Measurements from ENCODE around the gene CHRDL1.

Gene CHRDL1

DNA sequence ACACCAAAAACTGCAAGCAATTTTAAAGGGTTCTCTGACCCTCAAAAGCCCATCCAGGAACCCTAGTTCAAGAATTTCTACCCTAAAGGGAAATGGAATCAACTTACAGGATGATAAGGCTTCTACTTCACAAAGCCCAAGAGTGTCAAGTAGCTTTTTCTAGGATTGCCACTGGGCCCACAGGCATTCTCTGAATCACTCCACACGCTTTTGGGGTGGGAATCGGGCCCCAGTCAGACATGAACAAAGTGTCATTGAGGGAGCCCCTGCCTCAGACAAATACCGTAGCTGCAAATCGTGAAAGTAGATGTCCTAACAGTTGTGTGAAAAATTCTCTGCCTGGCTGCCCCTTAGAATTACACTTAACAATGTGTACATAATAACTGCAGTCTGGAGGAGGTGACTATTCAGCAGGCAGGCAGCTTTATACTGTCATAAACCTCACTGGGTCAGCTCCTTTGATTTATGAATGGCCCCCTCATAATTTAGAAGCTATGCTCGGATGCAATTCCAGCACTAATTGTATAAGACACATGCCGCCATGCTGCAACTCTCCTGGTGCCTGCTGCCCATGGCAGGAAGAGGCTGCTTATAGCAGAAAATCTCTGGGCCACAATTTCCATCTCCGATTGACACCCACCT lies 36.7 kb downstream of the CHRDL1 start:
- no peak for DNase-seq (ENCODE audit: low spot score in 2 of 2)

DNA sequence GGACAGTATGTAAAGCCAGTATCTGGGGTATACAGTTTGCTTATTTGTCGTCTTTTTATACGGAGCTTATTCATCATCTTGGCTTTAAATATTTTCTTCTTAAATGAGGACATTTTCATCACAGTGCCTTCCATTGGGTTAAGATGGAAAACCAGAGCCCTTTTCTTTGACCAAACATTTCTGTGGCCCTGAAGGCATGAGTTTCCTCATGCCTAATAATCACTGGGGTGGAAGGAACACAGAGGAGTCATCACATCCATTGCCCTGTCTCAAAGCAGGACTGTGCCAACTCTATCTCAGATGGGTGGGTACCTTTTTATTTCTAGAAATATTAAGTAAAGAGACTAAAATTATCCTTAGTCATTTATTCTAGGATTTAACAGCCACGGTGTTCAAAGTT lies 40.0 kb downstream of the CHRDL1 start:
- DNase-seq (ENCODE audit: low spot score in 2 of 2) (no peak), ATAC-seq (ENCODE audit: low read depth) (no peak)
- no peak overlapping the region for H3K4me3 Mint-ChIP-seq
- H3K27me3 Mint-ChIP-seq, result no peaks in the 10 kb centered on the region
- peaks cover 6% of the 10 kb centered on the region for H3K9me3 Mint-ChIP-seq
- no peaks in the 10 kb centered on the region for H3K4me1 Mint-ChIP-seq
- no peaks in the 10 kb centered on the region for H3K36me3 Mint-ChIP-seq
- no peak overlapping the region for H3K27ac Mint-ChIP-seq

More for the DNA sequence above, 36.7 kb downstream of the CHRDL1 start:
- H3K4me1 Mint-ChIP-seq, result no peaks in the 10 kb centered on the region
- H3K4me3 Mint-ChIP-seq, result no peak overlapping the region
- H3K9me3 Mint-ChIP-seq, result peaks cover 2% of the 10 kb centered on the region
- no peak overlapping the region for H3K27ac Mint-ChIP-seq
- no peak for ATAC-seq (ENCODE audit: low read depth)
- H3K27me3 Mint-ChIP-seq, result no peaks in the 10 kb centered on the region
- H3K36me3 Mint-ChIP-seq, result no peaks in the 10 kb centered on the region

- peaks cover 6% of the 10 kb centered on the region for H3K9me3 Mint-ChIP-seq
- ATAC-seq (ENCODE audit: low read depth) (no peak), DNase-seq (ENCODE audit: low spot score in 2 of 2) (no peak)
- no peak overlapping the region for H3K27ac Mint-ChIP-seq
- no peaks in the 10 kb centered on the region for H3K27me3 Mint-ChIP-seq
- no peaks in the 10 kb centered on the region for H3K4me1 Mint-ChIP-seq
- H3K36me3 Mint-ChIP-seq, result no peaks in the 10 kb centered on the region
- no peak overlapping the region for H3K4me3 Mint-ChIP-seq
Observed at GRCh38 chrX:110755061-110755460, 40.6 kb downstream of the CHRDL1 start.

DNA sequence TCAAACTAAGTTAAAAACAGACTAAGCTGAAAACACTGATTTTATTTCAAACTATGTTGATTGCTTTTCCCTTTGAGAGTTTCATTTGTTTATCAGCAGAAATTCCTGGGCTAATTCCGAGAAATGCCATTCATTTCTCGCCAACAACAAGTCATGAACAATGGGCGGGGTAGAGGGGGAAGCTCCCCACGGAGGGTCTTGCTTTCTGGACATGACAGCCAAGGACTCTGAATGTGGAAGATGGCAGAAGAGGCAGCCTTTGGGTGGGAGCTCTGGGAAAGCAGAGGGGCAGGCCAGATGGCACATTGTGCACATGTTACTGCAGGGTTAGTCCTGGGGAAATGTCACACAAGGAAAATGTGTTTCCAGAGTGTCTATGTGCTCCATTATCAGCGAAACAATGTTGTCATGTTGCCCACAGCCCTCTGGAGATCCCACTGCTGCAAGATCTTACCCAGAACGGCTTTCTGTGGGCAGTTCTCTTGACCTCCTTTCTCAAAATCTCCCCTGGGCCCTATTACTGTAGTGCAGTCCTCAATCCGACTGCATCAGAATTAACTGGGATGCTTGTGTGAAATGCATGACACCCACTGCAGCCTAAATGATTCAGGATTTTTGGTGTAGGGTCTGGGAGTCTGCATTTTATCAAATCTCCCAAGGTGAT lies 45.0 kb downstream of the CHRDL1 start:
- Mint-ChIP-seq H3K27ac (no peak overlapping the region), H3K9me3 (peaks cover 4% of the 10 kb centered on the region), H3K4me3 (no peak overlapping the region), H3K36me3 (no peaks in the 10 kb centered on the region), H3K27me3 (no peaks in the 10 kb centered on the region), H3K4me1 (no peaks in the 10 kb centered on the region)
- DNase-seq (ENCODE audit: low spot score in 2 of 2), result no peak
- no peak for ATAC-seq (ENCODE audit: low read depth)

DNA sequence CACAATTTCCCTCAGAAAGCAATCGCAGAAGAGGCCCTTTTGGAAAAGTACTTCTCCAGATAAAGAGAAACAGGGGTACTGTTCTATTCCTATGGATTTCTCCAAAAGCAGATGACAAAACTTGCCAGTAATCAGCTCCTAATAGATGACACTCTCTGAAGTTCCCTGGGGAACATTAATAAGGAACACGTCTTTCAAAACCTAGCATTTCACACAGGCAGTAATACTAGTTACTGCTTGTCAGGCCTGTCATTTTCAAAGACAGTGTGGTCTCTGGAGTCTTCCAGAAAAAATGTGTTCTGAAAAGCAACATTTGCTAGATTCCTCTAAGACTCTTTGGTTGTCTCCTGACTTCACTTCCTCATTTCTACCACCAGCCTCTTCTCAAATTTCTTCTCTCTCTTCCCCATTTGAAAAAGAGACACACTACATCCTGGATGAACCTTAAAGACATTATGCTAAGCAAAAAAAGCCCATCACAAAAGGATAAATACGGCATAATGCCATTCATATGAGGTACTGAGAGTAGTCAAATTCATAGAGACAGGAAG lies 47.3 kb downstream of the CHRDL1 start:
- no peaks in the 10 kb centered on the region for H3K27me3 Mint-ChIP-seq
- ATAC-seq (ENCODE audit: low read depth) (no peak), DNase-seq (ENCODE audit: low spot score in 2 of 2) (no peak)
- no peaks in the 10 kb centered on the region for H3K4me1 Mint-ChIP-seq
- H3K27ac Mint-ChIP-seq, result no peak overlapping the region
- H3K4me3 Mint-ChIP-seq, result no peak overlapping the region
- peaks cover 4% of the 10 kb centered on the region for H3K9me3 Mint-ChIP-seq
- no peaks in the 10 kb centered on the region for H3K36me3 Mint-ChIP-seq

DNA sequence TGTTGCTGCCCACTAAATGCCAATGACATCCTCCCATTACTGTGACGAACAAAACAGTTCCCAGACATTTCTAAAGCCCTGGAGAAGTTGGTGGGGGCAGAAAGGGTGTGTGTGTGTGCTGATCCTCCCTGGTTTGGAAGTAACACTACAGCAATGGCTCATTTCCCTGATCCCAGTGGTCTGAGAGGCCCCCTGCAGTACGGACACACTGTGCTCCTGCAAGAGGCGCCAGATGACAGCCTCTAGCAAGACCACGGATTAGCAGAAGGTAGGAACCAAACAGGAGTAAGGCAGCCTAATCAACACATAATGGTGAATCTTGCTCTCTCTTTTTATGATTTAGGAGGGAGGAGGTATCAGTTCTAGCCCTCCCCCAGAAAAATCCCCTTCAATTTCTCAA lies 49.6 kb downstream of the CHRDL1 start:
- no peak for ATAC-seq (ENCODE audit: low read depth)
- Mint-ChIP-seq H3K4me3 (no peak overlapping the region), H3K27me3 (no peaks in the 10 kb centered on the region), H3K27ac (no peak overlapping the region), H3K9me3 (no peaks in the 10 kb centered on the region), H3K36me3 (no peaks in the 10 kb centered on the region), H3K4me1 (no peaks in the 10 kb centered on the region)
- no peak for DNase-seq (ENCODE audit: low spot score in 2 of 2)

DNA sequence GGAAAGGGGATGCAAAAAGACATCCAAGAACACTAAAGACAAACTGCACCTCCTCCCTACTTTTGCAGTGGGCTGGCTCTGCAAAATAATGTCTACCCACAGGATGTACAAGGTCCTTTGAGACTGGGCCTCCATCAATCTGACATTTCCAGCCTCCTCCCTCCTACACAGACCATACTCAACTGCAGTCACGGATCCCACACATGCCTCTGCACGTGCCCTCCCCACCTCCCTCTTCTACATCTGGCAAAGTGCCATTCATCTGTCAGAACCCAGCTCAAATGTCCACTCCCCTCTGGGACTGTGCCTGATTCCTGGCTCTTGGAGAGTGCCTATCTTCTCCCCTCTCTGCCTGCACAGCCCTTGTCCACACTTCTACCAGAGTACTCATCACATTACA lies 50.3 kb downstream of the CHRDL1 start:
- Mint-ChIP-seq H3K9me3 (no peaks in the 10 kb centered on the region), H3K4me1 (no peaks in the 10 kb centered on the region), H3K36me3 (no peaks in the 10 kb centered on the region), H3K27ac (no peak overlapping the region), H3K4me3 (no peak overlapping the region), H3K27me3 (no peaks in the 10 kb centered on the region)
- DNase-seq (ENCODE audit: low spot score in 2 of 2) (no peak), ATAC-seq (ENCODE audit: low read depth) (no peak)

- no peak overlapping the region for H3K4me3 Mint-ChIP-seq
- DNase-seq (ENCODE audit: low spot score in 2 of 2), result no peak
- H3K36me3 Mint-ChIP-seq, result no peaks in the 10 kb centered on the region
Observed at GRCh38 chrX:110743679-110744340, 51.8 kb downstream of the CHRDL1 start.

GRCh38 chrX:110741213-110741796 lies 54.3 kb downstream of the CHRDL1 start:
- Mint-ChIP-seq H3K27ac (no peak overlapping the region), H3K4me1 (no peaks in the 10 kb centered on the region), H3K9me3 (no peaks in the 10 kb centered on the region), H3K36me3 (no peaks in the 10 kb centered on the region), H3K4me3 (no peak overlapping the region), H3K27me3 (no peaks in the 10 kb centered on the region)
- ATAC-seq (ENCODE audit: low read depth), result no peak
- no peak for DNase-seq (ENCODE audit: low spot score in 2 of 2)

More at GRCh38 chrX:110743679-110744340, 51.8 kb downstream of the CHRDL1 start:
- H3K9me3 Mint-ChIP-seq, result no peaks in the 10 kb centered on the region
- no peak for ATAC-seq (ENCODE audit: low read depth)
- no peak overlapping the region for H3K27ac Mint-ChIP-seq
- no peaks in the 10 kb centered on the region for H3K27me3 Mint-ChIP-seq
- no peaks in the 10 kb centered on the region for H3K4me1 Mint-ChIP-seq

DNA sequence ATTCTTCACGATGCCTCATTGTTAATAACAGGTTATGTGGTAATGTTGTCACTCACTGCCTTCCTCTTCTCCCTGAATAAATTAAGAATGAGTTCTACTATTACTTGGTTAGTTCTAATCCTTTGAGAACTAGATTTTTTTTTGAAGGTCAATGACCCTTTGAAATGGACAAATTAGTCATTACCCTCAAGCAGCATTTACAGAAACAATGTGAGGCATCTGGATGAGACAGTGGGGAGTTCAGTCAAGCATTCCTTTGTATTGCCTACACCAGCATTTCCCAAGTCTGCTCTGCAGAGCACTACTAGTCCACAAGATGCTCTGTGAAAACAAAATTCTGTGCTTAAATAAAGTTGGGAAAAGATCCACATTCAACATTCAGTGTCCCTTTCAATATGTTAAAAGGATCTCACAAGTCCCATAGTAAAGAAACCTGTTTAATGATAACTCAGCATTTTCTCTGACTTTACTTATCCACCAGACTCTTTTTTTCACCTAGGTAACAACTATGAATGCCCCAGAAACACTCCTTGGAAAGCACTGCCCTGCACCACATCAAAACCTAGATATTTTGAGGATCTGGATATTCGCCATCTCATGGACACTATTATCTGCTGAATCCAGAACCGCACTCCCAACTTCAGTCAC lies 60.6 kb downstream of the CHRDL1 start:
- H3K4me1 Mint-ChIP-seq, result no peaks in the 10 kb centered on the region
- ATAC-seq (ENCODE audit: low read depth) (no peak), DNase-seq (ENCODE audit: low spot score in 2 of 2) (no peak)
- H3K9me3 Mint-ChIP-seq, result peaks cover 3% of the 10 kb centered on the region
- no peak overlapping the region for H3K4me3 Mint-ChIP-seq
- H3K27ac Mint-ChIP-seq, result no peak overlapping the region
- no peaks in the 10 kb centered on the region for H3K36me3 Mint-ChIP-seq
- no peaks in the 10 kb centered on the region for H3K27me3 Mint-ChIP-seq

GRCh38 chrX:110734271-110734670 lies 61.3 kb downstream of the CHRDL1 start:
- no peaks in the 10 kb centered on the region for H3K27me3 Mint-ChIP-seq
- no peak overlapping the region for H3K4me3 Mint-ChIP-seq
- no peaks in the 10 kb centered on the region for H3K4me1 Mint-ChIP-seq
- no peak overlapping the region for H3K27ac Mint-ChIP-seq
- no peaks in the 10 kb centered on the region for H3K36me3 Mint-ChIP-seq
- DNase-seq (ENCODE audit: low spot score in 2 of 2) (no peak), ATAC-seq (ENCODE audit: low read depth) (no peak)
- H3K9me3 Mint-ChIP-seq, result peaks cover 3% of the 10 kb centered on the region

DNA sequence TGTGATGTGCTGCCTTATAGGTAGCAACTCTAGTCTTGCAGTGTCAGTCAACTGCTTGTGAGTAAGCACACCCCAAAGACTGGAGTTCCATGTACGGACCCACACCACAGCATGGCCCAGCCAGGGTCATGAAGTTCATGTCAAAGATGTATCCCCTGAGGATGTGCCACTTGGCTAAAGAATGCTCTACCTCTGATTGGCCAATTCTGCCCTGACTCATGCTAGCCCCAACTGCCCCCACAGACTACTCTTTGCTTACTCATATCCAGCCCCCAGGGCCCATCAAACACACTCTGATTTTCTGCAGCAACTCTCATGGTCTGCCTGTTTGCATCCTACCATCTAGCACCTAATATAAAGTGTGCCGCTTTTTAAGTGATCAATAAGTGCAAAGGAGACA lies 62.5 kb downstream of the CHRDL1 start:
- no peak for ATAC-seq (ENCODE audit: low read depth)
- Mint-ChIP-seq H3K4me1 (no peaks in the 10 kb centered on the region), H3K4me3 (no peak overlapping the region), H3K36me3 (no peaks in the 10 kb centered on the region), H3K27ac (no peak overlapping the region), H3K27me3 (no peaks in the 10 kb centered on the region), H3K9me3 (peaks cover 3% of the 10 kb centered on the region)
- no peak for DNase-seq (ENCODE audit: low spot score in 2 of 2)

- DNase-seq (ENCODE audit: low spot score in 2 of 2) (no peak), ATAC-seq (ENCODE audit: low read depth) (no peak)
- Mint-ChIP-seq H3K4me3 (no peak overlapping the region), H3K9me3 (peaks cover 3% of the 10 kb centered on the region), H3K4me1 (no peaks in the 10 kb centered on the region), H3K27ac (no peak overlapping the region), H3K36me3 (no peaks in the 10 kb centered on the region), H3K27me3 (no peaks in the 10 kb centered on the region)
Observed at GRCh38 chrX:110732266-110732665, 63.4 kb downstream of the CHRDL1 start.

GRCh38 chrX:110723844-110724243 lies 71.8 kb downstream of the CHRDL1 start:
- DNase-seq (ENCODE audit: low spot score in 2 of 2), result no peak
- Mint-ChIP-seq H3K27me3 (no peaks in the 10 kb centered on the region), H3K4me1 (no peaks in the 10 kb centered on the region), H3K4me3 (no peak overlapping the region), H3K9me3 (no peaks in the 10 kb centered on the region), H3K27ac (no peak overlapping the region), H3K36me3 (no peaks in the 10 kb centered on the region)
- ATAC-seq (ENCODE audit: low read depth), result no peak
